Measurements from ENCODE around the gene PTPRCAP.

The PTPRCAP gene

DNA sequence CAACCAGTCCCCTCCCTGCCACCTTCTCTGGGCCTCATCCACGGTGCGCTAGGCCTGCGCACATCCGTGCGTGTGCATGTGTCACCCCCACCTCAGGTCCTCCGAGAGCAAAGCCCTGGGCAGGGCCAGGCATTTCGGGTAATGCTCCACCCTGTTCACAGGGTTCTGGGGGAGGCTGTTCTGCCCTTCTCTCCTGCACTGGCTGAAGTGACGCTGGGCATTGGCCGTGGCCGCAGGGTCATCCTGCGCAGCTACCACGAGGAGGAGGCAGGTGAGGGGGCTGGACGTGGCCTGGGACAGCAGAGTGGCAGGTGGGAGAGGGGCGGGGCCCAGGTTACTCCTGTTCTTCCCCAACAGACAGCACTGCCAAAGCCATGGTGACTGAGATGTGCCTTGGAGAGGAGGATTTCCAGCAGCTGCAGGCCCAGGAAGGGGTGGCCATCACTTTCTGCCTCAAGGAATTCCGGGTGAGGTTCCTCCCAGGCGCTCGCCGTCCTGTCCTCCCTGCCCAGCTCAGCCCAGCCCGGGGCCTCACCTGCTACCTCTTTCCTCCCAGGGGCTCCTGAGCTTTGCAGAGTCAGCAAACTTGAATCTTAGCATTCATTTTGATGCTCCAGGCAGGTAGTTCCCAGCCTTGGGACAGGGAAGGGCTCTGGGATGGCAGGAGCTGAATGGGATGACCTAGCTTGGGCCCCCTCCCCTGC, 41.8 kb downstream of the PTPRCAP start:
- TF ChIP-seq, protein P1, sequence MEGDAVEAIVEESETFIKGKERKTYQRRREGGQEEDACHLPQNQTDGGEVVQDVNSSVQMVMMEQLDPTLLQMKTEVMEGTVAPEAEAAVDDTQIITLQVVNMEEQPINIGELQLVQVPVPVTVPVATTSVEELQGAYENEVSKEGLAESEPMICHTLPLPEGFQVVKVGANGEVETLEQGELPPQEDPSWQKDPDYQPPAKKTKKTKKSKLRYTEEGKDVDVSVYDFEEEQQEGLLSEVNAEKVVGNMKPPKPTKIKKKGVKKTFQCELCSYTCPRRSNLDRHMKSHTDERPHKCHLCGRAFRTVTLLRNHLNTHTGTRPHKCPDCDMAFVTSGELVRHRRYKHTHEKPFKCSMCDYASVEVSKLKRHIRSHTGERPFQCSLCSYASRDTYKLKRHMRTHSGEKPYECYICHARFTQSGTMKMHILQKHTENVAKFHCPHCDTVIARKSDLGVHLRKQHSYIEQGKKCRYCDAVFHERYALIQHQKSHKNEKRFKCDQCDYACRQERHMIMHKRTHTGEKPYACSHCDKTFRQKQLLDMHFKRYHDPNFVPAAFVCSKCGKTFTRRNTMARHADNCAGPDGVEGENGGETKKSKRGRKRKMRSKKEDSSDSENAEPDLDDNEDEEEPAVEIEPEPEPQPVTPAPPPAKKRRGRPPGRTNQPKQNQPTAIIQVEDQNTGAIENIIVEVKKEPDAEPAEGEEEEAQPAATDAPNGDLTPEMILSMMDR (IDR thresholded peaks at IDR 0.05; ENCODE audit: insufficient read depth, low read depth, low read length, missing control alignments), result no peak
- no peak overlapping the region for H3K4me3 ChIP-seq (ENCODE audit: low read length)
- no peak for DNase-seq (ENCODE audit: low read depth)

DNA sequence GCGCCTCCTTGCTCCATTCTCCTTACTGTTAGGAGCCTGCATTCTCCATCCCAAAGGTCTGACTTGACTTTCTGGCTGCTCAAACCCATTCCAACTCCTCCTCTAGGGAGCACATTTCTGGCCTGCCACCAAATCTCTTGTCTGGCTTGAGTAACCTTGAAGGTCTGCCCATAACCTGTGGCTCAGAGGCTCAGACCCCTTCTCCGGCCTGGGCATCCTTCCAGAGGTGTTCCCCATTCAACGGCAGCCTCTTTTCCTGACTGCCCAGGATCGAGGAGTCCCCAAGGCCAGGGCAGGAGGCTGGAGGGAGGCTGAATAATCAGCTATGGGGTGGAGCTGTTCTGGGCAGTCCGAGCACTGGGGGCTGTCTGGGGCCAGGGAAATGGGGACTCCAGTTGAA, 43.5 kb downstream of the PTPRCAP start:
- H3K4me3 ChIP-seq (ENCODE audit: low read length), result no peak overlapping the region
- TF ChIP-seq, protein P1 (IDR thresholded peaks at IDR 0.05; ENCODE audit: insufficient read depth, low read depth, low read length, missing control alignments), result no peak
- DNase-seq (ENCODE audit: low read depth), result no peak

DNA sequence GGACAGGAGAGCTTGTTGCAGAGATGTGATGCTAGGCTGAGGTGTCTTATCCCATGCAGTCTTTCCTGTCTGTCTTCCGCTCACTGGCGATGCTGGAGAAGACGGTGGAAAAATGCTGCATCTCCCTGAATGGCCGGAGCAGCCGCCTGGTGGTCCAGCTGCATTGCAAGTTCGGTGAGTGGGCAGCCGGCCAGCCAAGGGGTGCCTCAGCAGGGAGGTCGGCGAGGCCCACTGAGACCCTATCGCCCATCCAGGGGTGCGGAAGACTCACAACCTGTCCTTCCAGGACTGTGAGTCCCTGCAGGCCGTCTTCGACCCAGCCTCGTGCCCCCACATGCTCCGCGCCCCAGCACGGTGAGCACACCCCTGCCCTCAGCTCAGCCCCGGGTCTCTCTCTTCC, 44.0 kb downstream of the PTPRCAP start:
- DNase-seq (ENCODE audit: low read depth), result no peak
- TF ChIP-seq, protein P1 (IDR thresholded peaks at IDR 0.05; ENCODE audit: insufficient read depth, low read depth, low read length, missing control alignments), result no peak
- no peak overlapping the region for H3K4me3 ChIP-seq (ENCODE audit: low read length)

DNA sequence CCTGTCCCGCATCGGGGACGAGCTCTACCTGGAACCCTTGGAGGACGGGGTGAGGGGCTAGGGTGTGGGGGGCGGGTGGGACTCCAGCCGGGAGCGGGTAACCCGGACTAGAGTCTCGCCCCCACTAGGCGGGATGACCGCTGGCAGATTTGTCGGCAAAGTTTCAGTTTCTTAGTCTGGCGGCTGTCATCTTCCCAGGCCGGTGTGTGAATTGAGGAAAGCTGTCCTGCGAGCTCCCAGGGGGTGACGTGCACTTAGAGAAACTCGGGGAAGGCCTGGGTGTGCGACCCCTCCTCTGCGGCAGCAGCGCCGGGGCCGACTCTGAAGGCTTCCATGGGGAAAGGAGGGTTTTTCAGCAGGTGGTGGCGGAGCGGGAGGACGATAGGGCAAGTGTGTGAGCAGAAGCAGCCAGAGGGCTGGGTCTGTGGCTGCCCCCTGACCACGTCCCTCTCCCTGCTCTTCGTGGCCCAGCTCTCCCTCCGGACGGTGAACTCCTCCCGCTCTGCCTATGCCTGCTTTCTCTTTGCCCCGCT, 45.2 kb downstream of the PTPRCAP start:
- H3K4me3 ChIP-seq (ENCODE audit: low read length), result peak overlapping the region; percentile 94
- DNase-seq (ENCODE audit: low read depth), result no peak
- TF ChIP-seq, protein P1 (IDR thresholded peaks at IDR 0.05; ENCODE audit: insufficient read depth, low read depth, low read length, missing control alignments), result no peak

DNA sequence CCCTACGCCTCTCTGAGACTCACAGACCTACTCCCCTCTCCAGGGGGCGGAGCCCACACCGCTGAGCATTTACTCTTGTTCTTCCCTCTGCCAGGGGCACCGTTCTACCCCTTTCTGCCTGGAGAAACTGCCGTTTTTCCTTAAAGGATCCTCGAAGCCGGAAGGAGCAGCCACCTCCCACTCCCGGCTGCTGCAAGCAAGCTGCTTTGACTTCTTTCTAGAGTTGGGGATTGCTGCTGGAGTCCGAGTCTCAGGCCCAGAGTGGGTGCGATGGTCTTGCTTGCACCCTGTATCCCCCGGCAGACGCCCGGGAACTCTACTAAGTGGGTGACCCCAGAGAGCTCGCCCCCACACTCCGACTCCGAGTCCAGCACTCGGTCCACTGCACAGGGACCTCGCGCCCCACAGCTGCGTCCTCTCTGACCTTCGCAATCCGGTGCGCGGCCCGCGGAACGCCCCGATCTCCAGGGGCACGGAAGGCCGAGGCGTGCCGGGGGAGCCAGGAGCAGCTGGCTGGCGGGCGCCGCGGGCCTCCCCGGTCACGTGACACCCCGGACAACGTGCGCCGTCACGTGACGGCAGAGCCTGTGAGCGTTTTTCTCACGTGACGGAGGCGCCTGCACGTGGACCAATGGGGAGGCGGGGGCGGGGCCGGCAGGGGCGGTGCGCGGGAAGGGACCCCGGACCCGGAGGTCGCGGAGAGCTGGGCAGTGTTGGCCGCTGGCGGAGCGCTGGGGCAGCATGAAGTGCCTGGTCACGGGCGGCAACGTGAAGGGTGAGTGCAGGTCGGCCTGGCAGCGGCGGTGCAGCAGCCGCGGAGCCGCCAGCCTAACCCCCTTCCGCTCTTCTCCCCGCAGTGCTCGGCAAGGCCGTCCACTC, 45.9 kb downstream of the PTPRCAP start, which contains the start of gene RAD9A:
Gene RAD9A (plus strand): TSS at position 683 of the 879 bp plus-strand sequence. CDS start 59 bp downstream, at position 742.
- peak within 1 kb of the TSS; percentile 94 for H3K4me3 ChIP-seq (ENCODE audit: low read length)
- peak; percentile 94 for DNase-seq (ENCODE audit: low read depth)
- TF ChIP-seq, protein P1 (IDR thresholded peaks at IDR 0.05; ENCODE audit: insufficient read depth, low read depth, low read length, missing control alignments), result no peak

DNA sequence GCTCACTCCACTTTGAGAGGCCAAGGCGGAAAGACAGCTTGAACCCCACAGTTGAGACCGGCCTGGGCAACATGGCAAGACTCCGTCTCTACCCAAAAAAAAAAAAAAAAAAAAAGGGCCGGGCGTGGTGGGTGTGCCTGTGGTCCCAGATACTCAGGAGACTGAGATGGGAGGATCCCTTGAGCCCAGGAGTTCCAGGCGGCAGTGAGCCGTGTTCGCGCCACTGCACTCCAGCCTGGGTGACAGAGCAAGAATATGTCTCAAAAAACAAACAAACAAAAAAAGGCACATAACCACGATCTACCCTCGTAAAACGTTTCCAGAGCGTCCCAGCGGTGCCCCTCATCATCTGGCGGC, 46.6 kb downstream of the PTPRCAP start:
- H3K4me3 ChIP-seq (ENCODE audit: low read length), result peak overlapping the region; percentile 94
- TF ChIP-seq, protein P1 (IDR thresholded peaks at IDR 0.05; ENCODE audit: insufficient read depth, low read depth, low read length, missing control alignments), result no peak
- no peak for DNase-seq (ENCODE audit: low read depth)
